SK-N-SH (cell line): ENCODE data around the gene TBX20. TPM values are rescaled to one million over a fixed set of nuclear protein-coding genes. Genes with fewer than 3 reads are reported as not detected.

Experiments
- CTCF ChIA-PET: fragments of 300-600, 350-600 bp; formaldehyde crosslinking; extraction: SDS; loops from one replicate; lab custom pipeline; 2021; lab: Yijun Ruan, JAX
- POLR2A ChIA-PET: fragments of 350-600 bp; sonication (Branson Sonifier 250); formaldehyde crosslinking; extraction: SDS; loops from one replicate; lab custom pipeline; 2020; ENCODE audit warnings: antibody characterized with exemption, inconsistent platforms; lab: Yijun Ruan, JAX
- DNase-seq: peaks from one replicate; pipeline ENCODE4 v3.0.0; 2012
- H2AFZ ChIP-seq: fragments of 200-600 bp; sonication (generic); 2 replicates; pipeline ENCODE4 v1.8.1; 2016; ENCODE audit warnings: antibody characterized with exemption, mild to moderate bottlenecking, low read depth
- H3F3A ChIP-seq: fragments of 200-600 bp; sonication (generic); replicated peaks from 2 replicates; pipeline ENCODE3; 2016; ENCODE audit warnings: antibody characterized with exemption, mild to moderate bottlenecking; ENCODE audit not compliant: insufficient read depth
- H3K27ac ChIP-seq, 2 experiments: fragments of 200-500 bp in 1 of 2; fragments of 200-600 bp in 1 of 2; sonication (Bioruptor generic) in 1 of 2; sonication (generic), shearing (Covaris generic) in 1 of 2; 2 replicates each; pipeline versions ENCODE4 v1.5.1 to v1.6.1; 2014 to 2016; ENCODE audit warnings: low read depth in 2 of 2, inconsistent platforms in 1 of 2, low read length in 1 of 2, mild to moderate bottlenecking in 1 of 2, mixed read lengths in 1 of 2
- H3K27me3 ChIP-seq: fragments of 200-600 bp; sonication (generic), shearing (Covaris generic); 2 replicates; pipeline ENCODE4 v1.6.1; 2016; ENCODE audit warnings: mixed run types; ENCODE audit not compliant: insufficient read depth
- H3K36me3 ChIP-seq, 2 experiments: fragments of 200-500 bp in 1 of 2; fragments of 200-600 bp in 1 of 2; sonication (Bioruptor generic) in 1 of 2; sonication (generic) in 1 of 2; replicated peaks in 1 of 2; 2 replicates each; pipeline versions ENCODE3 to v1.5.1; 2014 to 2016; ENCODE audit warnings: low read length in 1 of 2, mild to moderate bottlenecking in 1 of 2; ENCODE audit not compliant: insufficient read depth in 2 of 2, control insufficient read depth in 1 of 2
- H3K4me1 ChIP-seq, 2 experiments: fragments of 200-500 bp in 1 of 2; fragments of 200-600 bp in 1 of 2; sonication (Bioruptor generic) in 1 of 2; sonication (generic), shearing (Covaris generic) in 1 of 2; 2 replicates each; pipeline versions ENCODE4 v1.5.1 to v1.6.1; 2014 to 2016; ENCODE audit warnings: low read depth in 1 of 2, low read length in 1 of 2, mixed run types in 1 of 2; ENCODE audit not compliant: insufficient read depth in 2 of 2, control insufficient read depth in 1 of 2
- H3K4me2 ChIP-seq: fragments of 200-600 bp; sonication (generic), shearing (Covaris generic); 2 replicates; pipeline ENCODE4 v1.6.1; 2017; ENCODE audit warnings: mixed run types
- H3K4me3 ChIP-seq, 2 experiments: fragments of 200-500 bp in 1 of 2; fragments of 200-600 bp in 1 of 2; sonication (Bioruptor generic) in 1 of 2; sonication (generic), shearing (Covaris generic) in 1 of 2; 2 replicates each; pipeline versions ENCODE4 v1.5.1 to v1.8.1; 2014 to 2016; ENCODE audit warnings: low read depth in 2 of 2, inconsistent platforms in 1 of 2, low read length in 1 of 2, mild to moderate bottlenecking in 1 of 2, mixed read lengths in 1 of 2, moderate library complexity in 1 of 2
- H3K79me2 ChIP-seq: fragments of 200-600 bp; sonication (generic); 2 replicates; pipeline ENCODE4 v1.8.1; 2017; ENCODE audit warnings: mild to moderate bottlenecking; ENCODE audit not compliant: insufficient read depth
- H3K9ac ChIP-seq: fragments of 200-600 bp; sonication (generic); 2 replicates; pipeline ENCODE4 v1.6.1; 2017; ENCODE audit warnings: mixed run types
- H3K9me2 ChIP-seq: fragments of 200-600 bp; sonication (generic); 2 replicates; pipeline ENCODE4 v1.6.1; 2017; ENCODE audit warnings: mixed run types
- H3K9me3 ChIP-seq: fragments of 200-600 bp; sonication (generic); 2 replicates; pipeline ENCODE4 v1.6.1; 2017; ENCODE audit warnings: mixed run types, mild to moderate bottlenecking, moderate library complexity
- H4K20me1 ChIP-seq: fragments of 200-600 bp; sonication (generic); 2 replicates; pipeline ENCODE4 v1.6.1; 2017; ENCODE audit warnings: mild to moderate bottlenecking, mixed run types; ENCODE audit not compliant: insufficient read depth
- CHD2 ChIP-seq: fragments of 150-350 bp; IDR thresholded peaks from 2 replicates; pipeline ENCODE4 v1.6.1; 2018; ENCODE audit warnings: low read length; ENCODE audit not compliant: partially characterized antibody
- CTCF ChIP-seq: fragments of 200-600 bp; sonication (generic); IDR thresholded peaks from 2 replicates; pipeline ENCODE4 v1.6.1; 2017; ENCODE audit warnings: antibody characterized with exemption, mild to moderate bottlenecking, moderate library complexity
- EP300 ChIP-seq, 2 experiments: IDR thresholded peaks; 2 replicates each; pipeline versions ENCODE4 v1.4.0 to v1.6.1; 2012; ENCODE audit warnings: borderline replicate concordance in 1 of 2, low read depth in 1 of 2, low read length in 1 of 2
- EZH2phosphoT487 ChIP-seq: fragments of 200-600 bp; sonication (generic); IDR thresholded peaks from 2 replicates; pipeline ENCODE4 v1.6.1; 2017; ENCODE audit warnings: low read depth, mixed run types, mild to moderate bottlenecking, antibody characterized with exemption, moderate library complexity, borderline replicate concordance
- IRF3 ChIP-seq: fragments of 150-350 bp; IDR thresholded peaks from 2 replicates; pipeline ENCODE4 v1.6.1; 2016; ENCODE audit warnings: mild to moderate bottlenecking, low read depth, low read length
- MAX ChIP-seq: IDR thresholded peaks from 2 replicates; pipeline ENCODE4 v1.4.0; 2012; ENCODE audit warnings: low read depth
- MEF2A ChIP-seq: IDR thresholded peaks from 2 replicates; pipeline ENCODE4 v1.4.0; 2012; ENCODE audit warnings: low read depth, borderline replicate concordance
- MXI1 ChIP-seq: IDR thresholded peaks from 2 replicates; pipeline ENCODE4 v1.6.1; 2012; ENCODE audit warnings: mild to moderate bottlenecking, low read depth, low read length, improper control_type of control experiment
- NFIC ChIP-seq: IDR thresholded peaks from 2 replicates; pipeline ENCODE4 v1.4.0; 2012; ENCODE audit warnings: borderline replicate concordance
- NRF1 ChIP-seq: IDR thresholded peaks from 2 replicates; pipeline ENCODE4 v1.6.1; 2012; ENCODE audit warnings: low read depth, mild to moderate bottlenecking, low read length
- POLR2AphosphoS5 ChIP-seq: IDR thresholded peaks from 2 replicates; pipeline ENCODE4 v1.6.1; 2012; ENCODE audit warnings: low read depth, low read length
- RAD21 ChIP-seq: IDR thresholded peaks from 2 replicates; pipeline ENCODE4 v1.6.1; 2012; ENCODE audit warnings: mild to moderate bottlenecking, low read length
- RXRA ChIP-seq: IDR thresholded peaks from 2 replicates; pipeline ENCODE4 v1.4.0; 2012; ENCODE audit warnings: low read depth, mild to moderate bottlenecking, borderline replicate concordance
- SMC3 ChIP-seq: IDR thresholded peaks from 2 replicates; pipeline ENCODE4 v1.6.1; 2012; ENCODE audit warnings: low read depth, low read length, improper control_type of control experiment
- TAF1 ChIP-seq: IDR thresholded peaks from 2 replicates; pipeline ENCODE4 v1.6.1; 2012; ENCODE audit warnings: low read depth, mild to moderate bottlenecking, low read length, moderate library complexity, borderline replicate concordance
- TCF12 ChIP-seq: IDR thresholded peaks from 2 replicates; pipeline ENCODE4 v1.4.0; 2012
- TEAD4 ChIP-seq: IDR thresholded peaks from 2 replicates; pipeline ENCODE4 v1.4.0; 2012; ENCODE audit warnings: mild to moderate bottlenecking, borderline replicate concordance; ENCODE audit not compliant: insufficient read depth
- USF2 ChIP-seq: fragments of 150-350 bp; IDR thresholded peaks from 2 replicates; pipeline ENCODE4 v1.6.1; 2017; ENCODE audit warnings: antibody characterized with exemption, low read length, low read depth, borderline replicate concordance
- YY1 ChIP-seq: IDR thresholded peaks from 2 replicates; pipeline ENCODE4 v1.4.0; 2012; ENCODE audit warnings: low read depth, mild to moderate bottlenecking
- ZBTB33 ChIP-seq: IDR thresholded peaks from 2 replicates; pipeline ENCODE4 v1.4.0; 2012; ENCODE audit warnings: low read depth, borderline replicate concordance
- WGBS: methylation state at CpG from one replicate; pipeline ENCODE4 v1.1.6; 2017; ENCODE audit warnings: low lambda C conversion rate; 5-methylcytosine and 5-hydroxymethylcytosine counted together
- polyA plus RNA-seq, 3 experiments: library from polyadenylated mRNA; depleted of rRNA; stranded (reverse); fragments of >200 nt; gene quantifications; 2 replicates each; pipeline ENCODE4 v1.2.3, GENCODE V29; 2012

The TBX20 gene
- polyA plus RNA-seq, 1 of the 3 experiments (the other 2 are of a cell fraction), result 1.0 TPM

- no peak overlapping the region for H3K4me2 ChIP-seq
Measured at GRCh38 chr7:35268953-35269352, 15.1 kb upstream of the TBX20 start.

GRCh38 chr7:35267411-35267810, 13.5 kb upstream of the TBX20 start:
- Histone ChIP-seq H3K4me1 (peaks cover 0 to 9% of the 10 kb centered on the region in 2 experiments; a peak in 2 of 4 replicates), H3K4me2 (no peak overlapping the region), H3K4me3 (no peak overlapping the region), H3K9me3 (no peaks in the 10 kb centered on the region), H3K27ac (no peak overlapping the region), H3K27me3 (no peaks in the 10 kb centered on the region), H2AFZ (no peak overlapping the region), H3K79me2 (no peaks in the 10 kb centered on the region), H4K20me1 (no peaks in the 10 kb centered on the region), H3F3A (no peaks in the 10 kb centered on the region), H3K9ac (no peak overlapping the region), H3K36me3 (no peaks in the 10 kb centered on the region), H3K9me2 (no peaks in the 10 kb centered on the region)
- no peak for DNase-seq
- CTCF ChIA-PET, result interaction anchor here (0.9 to 1.0 kb wide), 2 partner anchors 13 to 253 kb away, joined by 3 to 5 read pairs; no protein-coding TSS in a partner anchor
- POLR2A ChIA-PET, result no interaction called here
- TF ChIP-seq NRF1, result no peak
- no peak for TF ChIP-seq TCF12
- 0 out of 2 replicates have a peak, but pooled peaks have one; percentile 1 for TF ChIP-seq RAD21
- TF ChIP-seq MEF2A, result no peak
- TF ChIP-seq RXRA, result no peak
- no peak for TF ChIP-seq IRF3
- no peak for TF ChIP-seq SMC3
- no peak for TF ChIP-seq MAX
- TF ChIP-seq CTCF, result no peak
- no peak for TF ChIP-seq USF2
- TF ChIP-seq MXI1, result 0 out of 2 replicates have a peak, but pooled peaks have one; percentile 36
- TF ChIP-seq EZH2phosphoT487, result no peak
- no peak for TF ChIP-seq YY1
- TF ChIP-seq POLR2AphosphoS5, result no peak
- peak; percentile 18 for TF ChIP-seq CHD2
- TF ChIP-seq NFIC, result no peak
- TF ChIP-seq TAF1, result no peak

More at GRCh38 chr7:35268953-35269352, 15.1 kb upstream of the TBX20 start:
- Histone ChIP-seq H3K4me1 (peaks cover 0 to 2% of the 10 kb centered on the region in 2 experiments; a peak in 1 of 4 replicates), H3K9me3 (no peaks in the 10 kb centered on the region), H4K20me1 (no peaks in the 10 kb centered on the region), H3F3A (no peaks in the 10 kb centered on the region), H3K79me2 (no peaks in the 10 kb centered on the region), H3K9me2 (no peaks in the 10 kb centered on the region), H3K27me3 (no peaks in the 10 kb centered on the region), H3K9ac (no peak overlapping the region), H2AFZ (no peak overlapping the region), H3K4me3 (no peak overlapping the region), H3K36me3 (no peaks in the 10 kb centered on the region)
- 52% methylated on average over 5 of the region's 5 CpGs for WGBS
- no peak for TF ChIP-seq RAD21
- TF ChIP-seq ZBTB33, result no peak
- no peak for TF ChIP-seq SMC3
- TF ChIP-seq EP300 (IDR thresholded peaks at IDR 0.05; ENCODE audit: borderline replicate concordance in 1 of 2, low read depth in 1 of 2, low read length in 1 of 2), result no peak
- no peak for TF ChIP-seq TEAD4
- TF ChIP-seq CHD2, result no peak
- TF ChIP-seq TCF12, result no peak
- TF ChIP-seq, all 33 proteins: peak for 0
- CTCF ChIA-PET, result interaction anchor here (1.2 kb wide), 1 partner anchor 252 kb away, joined by 3 read pairs; no protein-coding TSS in a partner anchor
- POLR2A ChIA-PET, result interaction anchor here (0.6 kb wide), 1 partner anchor 12 kb away, joined by 3 read pairs; no protein-coding TSS in a partner anchor
- DNase-seq, result no peak
- H3K27ac ChIP-seq, result no peak overlapping the region
